A673 (cell line): ENCODE data around the gene VPS13C. TPM values are rescaled to one million over a fixed set of nuclear protein-coding genes. Genes with fewer than 3 reads are reported as not detected.

Experiments used
- BruUV-seq: library from RNA; stranded (reverse); fragments of 400-500 nt; replicated peaks from 2 replicates; lab custom pipeline; 2021; lab: Mats Ljungman, UMichigan
- CTCF ChIA-PET: fragments of 300-600 bp; sonication (Branson Sonifier 250); formaldehyde crosslinking; loops from one replicate; lab custom pipeline; 2022; ENCODE audit warnings: antibody characterized with exemption; lab: Charles Lee
- POLR2A ChIA-PET: fragments of 300-600 bp; sonication (Branson Sonifier 250); formaldehyde crosslinking; loops from one replicate; lab custom pipeline; 2022; ENCODE audit warnings: antibody characterized with exemption; ENCODE audit not compliant: low non-redundant PET; lab: Charles Lee
- DNase-seq: peaks from one replicate; pipeline ENCODE4 v3.0.0-alpha.2; 2015; ENCODE audit warnings: low spot score
- H3K27ac ChIP-seq: fragments of 200-600 bp; sonication (generic); 2 replicates; pipeline ENCODE4 v1.5.1; 2016; ENCODE audit warnings: mixed run types, low read depth, mild to moderate bottlenecking, mixed read lengths, antibody characterized with exemption, low read length; ENCODE audit not compliant: poor library complexity, severe bottlenecking
- H3K27me3 ChIP-seq: fragments of 200-600 bp; sonication (generic); replicated peaks from 2 replicates; pipeline ENCODE4 v1.6.1; 2017; ENCODE audit warnings: mixed run types, low read depth, mild to moderate bottlenecking, mixed read lengths, antibody characterized with exemption, low read length; ENCODE audit not compliant: insufficient read depth, poor library complexity
- H3K36me3 ChIP-seq: fragments of 200-600 bp; sonication (generic); 2 replicates; pipeline ENCODE4 v1.6.1; 2016; ENCODE audit warnings: mixed run types, mild to moderate bottlenecking, mixed read lengths, antibody characterized with exemption, low read length; ENCODE audit not compliant: insufficient read depth, poor library complexity, severe bottlenecking
- H3K4me1 ChIP-seq: fragments of 200-600 bp; sonication (generic); 2 replicates; pipeline ENCODE4 v1.6.1; 2017; ENCODE audit warnings: mixed run types, mild to moderate bottlenecking, mixed read lengths, antibody characterized with exemption, low read length; ENCODE audit not compliant: insufficient read depth, poor library complexity, severe bottlenecking
- H3K4me3 ChIP-seq: fragments of 200-600 bp; sonication (generic); 2 replicates; pipeline ENCODE4 v1.5.1; 2016; ENCODE audit warnings: low read depth, mixed run types, mild to moderate bottlenecking, mixed read lengths, low read length; ENCODE audit not compliant: poor library complexity, severe bottlenecking
- H3K9me3 ChIP-seq: fragments of 200-600 bp; sonication (generic); 2 replicates; pipeline ENCODE4 v1.6.1; 2016; ENCODE audit warnings: mixed run types, low read depth, mild to moderate bottlenecking, mixed read lengths, antibody characterized with exemption, low read length; ENCODE audit not compliant: poor library complexity, severe bottlenecking
- CTCF ChIP-seq: fragments of 300-800, 200-600 bp; sonication (generic); conservative IDR thresholded peaks from 2 replicates; pipeline ENCODE4 v1.5.1; 2017; ENCODE audit warnings: low read depth, mild to moderate bottlenecking, antibody characterized with exemption, low read length, moderate library complexity, mixed read lengths
- EZH2 ChIP-seq: fragments of 200-600 bp; sonication (generic); IDR thresholded peaks from 2 replicates; pipeline ENCODE4 v1.6.1; 2017; ENCODE audit warnings: borderline replicate concordance, low read depth, mild to moderate bottlenecking, mixed read lengths, antibody characterized with exemption, low read length; ENCODE audit not compliant: poor library complexity, severe bottlenecking
- intact Hi-C: fragments of 100-400 bp; cut with micrococcal nuclease; formaldehyde crosslinking; loops from one replicate; pipeline ENCODE4 v1.10.0; 2022; ENCODE audit not compliant: unreplicated experiment
- total RNA-seq: library from RNA; stranded (reverse); gene quantifications from 2 replicates; pipeline ENCODE4 v1.2.3, GENCODE V29; 2021

VPS13C gene
- total RNA-seq, 1 experiment from 2014 or later = 31.0 TPM

GRCh38 chr15:62071711-62072308, 11.6 kb upstream of the VPS13C start:
- intact Hi-C loops = loop anchor here (5.0 kb wide), 2 partner anchors 55 to 200 kb away; no protein-coding TSS in a partner anchor
- no peaks in the 10 kb centered on the region for H3K36me3 ChIP-seq
- BruUV-seq = no TSS peak
- H3K4me1 ChIP-seq = peaks cover 9% of the 10 kb centered on the region
- H3K4me3 ChIP-seq = no peak overlapping the region
- DNase-seq = peak; percentile 66
- no peak overlapping the region for H3K27ac ChIP-seq
- ChIA-PET POLR2A (no interaction called here), CTCF (no interaction called here)
- TF ChIP-seq CTCF = peak; percentile 71
- TF ChIP-seq EZH2 = no peak
- peaks cover 5% of the 10 kb centered on the region for H3K27me3 ChIP-seq
- H3K9me3 ChIP-seq = no peaks in the 10 kb centered on the region

- intact Hi-C loops = loop anchor here (5.0 to 10.0 kb wide), 2 partner anchors 183 to 235 kb away; no protein-coding TSS in a partner anchor
- DNase-seq = no peak
- Histone ChIP-seq H3K27me3 (peaks cover 5% of the 10 kb centered on the region), H3K4me3 (no peak overlapping the region), H3K4me1 (peaks cover 13% of the 10 kb centered on the region), H3K9me3 (no peaks in the 10 kb centered on the region), H3K36me3 (no peaks in the 10 kb centered on the region), H3K27ac (no peak overlapping the region)
- ChIA-PET POLR2A (no interaction called here), CTCF (no interaction called here)
- BruUV-seq = no TSS peak
- TF ChIP-seq EZH2 = no peak
- TF ChIP-seq CTCF = no peak
Measured at GRCh38 chr15:62069551-62069950, 9.3 kb upstream of the VPS13C start.

GRCh38 chr15:62068810-62069167, 8.5 kb upstream of the VPS13C start:
- Histone ChIP-seq H3K27me3 (peaks cover 5% of the 10 kb centered on the region), H3K4me3 (peak overlapping the region; percentile 52), H3K36me3 (no peaks in the 10 kb centered on the region), H3K4me1 (peaks cover 13% of the 10 kb centered on the region), H3K27ac (no peak overlapping the region), H3K9me3 (no peaks in the 10 kb centered on the region)
- POLR2A ChIA-PET = no interaction called here
- TF ChIP-seq EZH2 = no peak
- TF ChIP-seq CTCF = no peak
- intact Hi-C loops = loop anchor here (5.0 to 10.0 kb wide), 2 partner anchors 184 to 236 kb away; no protein-coding TSS in a partner anchor
- no TSS peak for BruUV-seq
- CTCF ChIA-PET = no interaction called here
- no peak for DNase-seq
